Measurements from ENCODE around the gene KRTAP10-4.

The KRTAP10-4 gene

DNA sequence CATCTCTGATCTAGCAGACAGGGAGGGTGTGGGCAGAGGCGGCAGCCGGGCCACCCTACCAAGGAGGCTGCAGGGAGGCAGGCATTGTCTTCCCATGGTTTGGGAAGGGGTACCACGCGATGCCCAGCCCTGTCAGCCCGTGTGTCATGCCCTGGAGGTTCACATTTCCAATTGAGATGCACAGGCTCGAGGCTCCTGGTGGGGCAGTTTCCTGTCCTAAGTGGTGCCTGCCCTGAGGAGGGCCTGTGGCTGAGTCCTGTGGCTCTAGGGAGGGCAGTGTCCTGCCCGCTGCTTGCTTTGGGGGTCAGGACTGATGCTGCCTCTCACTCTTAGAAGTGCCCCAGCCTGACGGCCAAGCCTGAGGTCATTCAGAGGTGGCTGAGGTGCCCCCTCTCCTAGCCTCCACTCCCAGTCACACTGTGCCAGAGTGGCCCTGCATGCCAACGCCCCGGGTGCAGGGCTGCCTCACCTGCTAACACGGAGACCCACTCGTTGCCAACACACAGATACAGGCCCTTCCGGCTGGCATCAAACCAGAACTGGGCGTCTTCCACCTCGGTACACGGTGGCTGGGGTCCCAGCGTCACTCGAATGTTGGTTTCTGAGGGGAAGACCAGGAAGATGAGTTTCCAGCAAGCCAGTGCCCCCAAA, 45.4 kb upstream of the KRTAP10-4 start:
- no peaks in the 10 kb centered on the region for H3K36me3 ChIP-seq

DNA sequence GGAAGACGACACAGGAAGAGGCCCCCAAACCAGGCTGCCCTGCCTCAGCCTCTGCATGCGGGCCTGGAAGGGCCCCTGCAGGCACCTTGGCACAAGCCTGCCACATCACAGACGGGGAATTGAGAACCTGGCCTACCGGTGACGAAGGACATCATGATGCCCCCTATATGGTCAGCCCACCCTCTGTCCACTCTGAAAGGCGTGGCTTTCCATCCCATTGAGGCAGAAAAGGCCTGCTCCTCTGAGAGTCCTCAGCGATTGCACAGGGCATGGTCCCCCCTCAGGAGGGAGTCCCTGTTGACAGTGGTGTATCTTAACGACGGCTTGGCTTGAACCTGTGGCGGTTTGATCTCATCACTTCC, 44.9 kb upstream of the KRTAP10-4 start:
- Histone ChIP-seq H3K9me3 (peaks cover 4% of the 10 kb centered on the region; the same call in 1 of the 2 replicates), H3K27me3 (peaks cover 4% of the 10 kb centered on the region; the same call in 1 of the 2 replicates), H3K36me3 (no peaks in the 10 kb centered on the region), H3K4me1 (no peaks in the 10 kb centered on the region), H3K4me3 (ENCODE audit: low read depth, low read length) (no peak overlapping the region)
- TF ChIP-seq, protein P1, sequence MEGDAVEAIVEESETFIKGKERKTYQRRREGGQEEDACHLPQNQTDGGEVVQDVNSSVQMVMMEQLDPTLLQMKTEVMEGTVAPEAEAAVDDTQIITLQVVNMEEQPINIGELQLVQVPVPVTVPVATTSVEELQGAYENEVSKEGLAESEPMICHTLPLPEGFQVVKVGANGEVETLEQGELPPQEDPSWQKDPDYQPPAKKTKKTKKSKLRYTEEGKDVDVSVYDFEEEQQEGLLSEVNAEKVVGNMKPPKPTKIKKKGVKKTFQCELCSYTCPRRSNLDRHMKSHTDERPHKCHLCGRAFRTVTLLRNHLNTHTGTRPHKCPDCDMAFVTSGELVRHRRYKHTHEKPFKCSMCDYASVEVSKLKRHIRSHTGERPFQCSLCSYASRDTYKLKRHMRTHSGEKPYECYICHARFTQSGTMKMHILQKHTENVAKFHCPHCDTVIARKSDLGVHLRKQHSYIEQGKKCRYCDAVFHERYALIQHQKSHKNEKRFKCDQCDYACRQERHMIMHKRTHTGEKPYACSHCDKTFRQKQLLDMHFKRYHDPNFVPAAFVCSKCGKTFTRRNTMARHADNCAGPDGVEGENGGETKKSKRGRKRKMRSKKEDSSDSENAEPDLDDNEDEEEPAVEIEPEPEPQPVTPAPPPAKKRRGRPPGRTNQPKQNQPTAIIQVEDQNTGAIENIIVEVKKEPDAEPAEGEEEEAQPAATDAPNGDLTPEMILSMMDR (IDR thresholded peaks at IDR 0.05; ENCODE audit: low read depth, low read length), result no peak
- DNase-seq, result no peak

More for the DNA sequence above, 45.4 kb upstream of the KRTAP10-4 start:
- Histone ChIP-seq H3K9me3 (peaks cover 4% of the 10 kb centered on the region; the same call in 1 of the 2 replicates), H3K4me3 (ENCODE audit: low read depth, low read length) (no peak overlapping the region), H3K27me3 (peaks cover 4% of the 10 kb centered on the region; the same call in 1 of the 2 replicates), H3K4me1 (no peaks in the 10 kb centered on the region)
- peak; percentile 4 for DNase-seq
- TF ChIP-seq, protein P1 (IDR thresholded peaks at IDR 0.05; ENCODE audit: low read depth, low read length), result no peak

DNA sequence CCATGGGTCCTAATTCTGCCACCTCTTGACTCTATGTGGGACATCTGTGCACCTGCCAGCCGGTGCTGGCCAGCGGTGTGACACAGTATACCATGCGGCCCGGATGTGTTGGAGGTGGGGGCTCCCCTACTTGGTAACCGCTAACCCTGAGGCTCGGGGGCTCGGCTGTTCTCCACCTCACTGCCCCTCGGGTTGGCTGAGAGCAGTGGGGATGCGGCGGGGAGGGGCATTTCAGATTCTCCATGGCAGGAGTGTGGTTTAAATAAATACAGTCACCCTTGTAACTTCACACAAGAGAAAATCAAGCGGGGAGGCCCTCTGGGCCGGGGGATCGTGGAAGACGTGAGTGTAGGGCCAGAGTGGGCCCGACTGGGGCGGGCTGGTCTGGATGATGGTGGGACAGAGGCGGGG, 44.5 kb upstream of the KRTAP10-4 start:
- DNase-seq, result no peak
- H3K4me1 ChIP-seq, result no peaks in the 10 kb centered on the region
- TF ChIP-seq, protein P1 (IDR thresholded peaks at IDR 0.05; ENCODE audit: low read depth, low read length), result no peak
- no peak overlapping the region for H3K4me3 ChIP-seq (ENCODE audit: low read depth, low read length)
- peaks cover 4% of the 10 kb centered on the region; the same call in 1 of the 2 replicates for H3K9me3 ChIP-seq
- peaks cover 4% of the 10 kb centered on the region; the same call in 1 of the 2 replicates for H3K27me3 ChIP-seq
- H3K36me3 ChIP-seq, result no peaks in the 10 kb centered on the region

DNA sequence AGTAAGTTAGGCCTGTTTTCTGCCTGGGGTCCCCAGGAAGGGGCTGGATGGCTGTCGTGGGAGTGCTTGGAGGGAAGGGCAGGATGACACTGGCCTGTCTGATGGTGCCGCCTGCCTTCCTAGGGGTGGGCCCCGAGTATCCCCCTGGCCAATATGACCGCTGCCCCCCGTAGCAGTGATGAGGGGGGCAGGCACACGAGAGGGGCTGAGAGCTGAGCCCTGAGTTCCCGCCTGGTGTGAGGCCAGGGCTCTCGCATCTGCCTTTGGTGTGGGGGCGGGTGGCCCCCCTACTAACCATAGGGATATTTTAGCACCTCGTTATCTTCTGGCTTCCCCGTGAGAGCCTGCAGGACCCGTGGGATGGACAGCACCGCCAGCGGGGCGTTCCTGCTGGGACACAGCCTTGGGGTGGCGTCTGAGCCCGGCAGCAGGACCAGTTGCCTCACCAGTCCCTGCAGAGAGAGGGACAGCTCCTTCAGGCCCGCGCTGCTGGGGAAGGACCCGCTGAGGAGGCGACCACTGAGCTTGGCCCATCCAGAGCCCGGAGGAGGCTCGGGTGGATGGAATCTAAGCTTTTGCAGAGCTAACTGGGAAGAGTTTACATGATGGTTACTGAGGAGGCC, 43.9 kb upstream of the KRTAP10-4 start:
- Histone ChIP-seq H3K27me3 (peaks cover 4% of the 10 kb centered on the region; the same call in 1 of the 2 replicates), H3K4me3 (ENCODE audit: low read depth, low read length) (no peak overlapping the region), H3K36me3 (no peaks in the 10 kb centered on the region), H3K4me1 (no peaks in the 10 kb centered on the region), H3K9me3 (peaks cover under 1% of the 10 kb centered on the region; the same call in 1 of the 2 replicates)
- TF ChIP-seq, protein P1 (IDR thresholded peaks at IDR 0.05; ENCODE audit: low read depth, low read length), result no peak
- DNase-seq, result no peak

DNA sequence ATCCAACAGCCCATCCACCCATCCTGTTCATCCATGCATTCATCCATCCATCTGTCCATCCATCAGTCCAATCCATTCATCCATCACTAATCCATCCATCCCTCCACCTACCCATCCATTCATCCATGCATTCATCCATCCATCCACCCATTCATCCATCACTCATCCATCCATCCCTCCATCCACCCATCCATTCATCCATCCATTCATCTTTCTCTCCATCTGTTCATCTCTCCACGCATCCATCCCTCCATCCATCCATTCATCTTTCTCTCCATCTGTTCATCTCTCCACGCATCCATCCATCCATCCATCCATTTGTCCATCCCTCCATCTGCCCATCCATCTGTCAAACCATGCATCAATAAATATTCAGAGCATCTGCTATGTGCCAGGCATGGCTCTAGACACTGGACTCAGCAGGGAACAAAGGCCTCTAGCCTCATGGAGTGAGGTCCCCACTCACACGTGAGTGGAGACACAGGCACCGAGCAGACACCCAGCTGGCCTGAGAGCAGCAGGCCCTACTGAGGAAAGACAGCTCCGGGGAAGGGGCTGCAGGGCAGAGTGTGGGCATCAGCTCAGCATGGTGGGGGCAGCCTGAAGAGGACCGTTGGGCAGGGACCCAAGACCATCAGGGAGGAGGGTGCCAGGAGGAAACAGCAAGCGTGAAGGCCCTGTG, 43.2 kb upstream of the KRTAP10-4 start:
- no peak for DNase-seq
- H3K27me3 ChIP-seq, result peaks cover 4% of the 10 kb centered on the region; the same call in 1 of the 2 replicates
- H3K4me3 ChIP-seq (ENCODE audit: low read depth, low read length), result no peak overlapping the region
- no peaks in the 10 kb centered on the region for H3K36me3 ChIP-seq
- H3K4me1 ChIP-seq, result no peaks in the 10 kb centered on the region
- TF ChIP-seq, protein P1 (IDR thresholded peaks at IDR 0.05; ENCODE audit: low read depth, low read length), result no peak
- no peaks in the 10 kb centered on the region for H3K9me3 ChIP-seq
